Endothelial cell (in vitro differentiated cells): ENCODE data around the gene ATR. TPM values are rescaled to one million over a fixed set of nuclear protein-coding genes. Genes with fewer than 3 reads are reported as not detected.

Experiments
- DNase-seq: peaks from one replicate; pipeline ENCODE4 v3.0.0; 2021; ENCODE audit warnings: low spot score
- H3K27ac Mint-ChIP-seq: one replicate; pipeline ENCODE4 v1.8.0; 2021; ENCODE audit warnings: mixed read lengths, inconsistent platforms; ENCODE audit not compliant: unreplicated experiment
- H3K27me3 Mint-ChIP-seq: one replicate; pipeline ENCODE4 v1.8.0; 2021; ENCODE audit warnings: mild to moderate bottlenecking, moderate library complexity, mixed read lengths, inconsistent platforms; ENCODE audit not compliant: unreplicated experiment
- H3K36me3 Mint-ChIP-seq: one replicate; pipeline ENCODE4 v1.8.0; 2021; ENCODE audit warnings: mild to moderate bottlenecking, low read depth, mixed read lengths, inconsistent platforms; ENCODE audit not compliant: unreplicated experiment
- H3K4me1 Mint-ChIP-seq: one replicate; pipeline ENCODE4 v1.8.0; 2021; ENCODE audit warnings: mild to moderate bottlenecking, mixed read lengths, inconsistent platforms; ENCODE audit not compliant: unreplicated experiment
- H3K4me3 Mint-ChIP-seq: one replicate; pipeline ENCODE4 v1.8.0; 2021; ENCODE audit warnings: mild to moderate bottlenecking, mixed read lengths, inconsistent platforms; ENCODE audit not compliant: unreplicated experiment
- H3K9me3 Mint-ChIP-seq: one replicate; pipeline ENCODE4 v1.8.0; 2021; ENCODE audit warnings: mixed read lengths, inconsistent platforms; ENCODE audit not compliant: unreplicated experiment
- total RNA-seq: library from RNA; stranded (reverse); fragmentation: NEBNext Ultra II Directional; extraction: Animal tissue kit (Norgen Biotek cat#: 25700); gene quantifications from one replicate; pipeline ENCODE4 v1.2.1, GENCODE V29; 2021; ENCODE audit not compliant: unreplicated experiment
- TF ChIP-seq, protein P1 (sequence below): fragments of 200-600 bp; sonication (generic); IDR thresholded peaks from one replicate; pipeline ENCODE4 v1.5.0; 2021; ENCODE audit warnings: antibody characterized with exemption; ENCODE audit not compliant: unreplicated experiment

Gene ATR
- total RNA-seq, 1 donor from 2014 or later = 17.8 TPM

- H3K4me3 Mint-ChIP-seq = no peak overlapping the region
- no peak overlapping the region for H3K27ac Mint-ChIP-seq
- peaks cover 2% of the 10 kb centered on the region for H3K27me3 Mint-ChIP-seq
- H3K4me1 Mint-ChIP-seq = peaks cover 14% of the 10 kb centered on the region
- no peaks in the 10 kb centered on the region for H3K9me3 Mint-ChIP-seq
- H3K36me3 Mint-ChIP-seq = no peaks in the 10 kb centered on the region
- DNase-seq = no peak
- TF ChIP-seq, protein P1, sequence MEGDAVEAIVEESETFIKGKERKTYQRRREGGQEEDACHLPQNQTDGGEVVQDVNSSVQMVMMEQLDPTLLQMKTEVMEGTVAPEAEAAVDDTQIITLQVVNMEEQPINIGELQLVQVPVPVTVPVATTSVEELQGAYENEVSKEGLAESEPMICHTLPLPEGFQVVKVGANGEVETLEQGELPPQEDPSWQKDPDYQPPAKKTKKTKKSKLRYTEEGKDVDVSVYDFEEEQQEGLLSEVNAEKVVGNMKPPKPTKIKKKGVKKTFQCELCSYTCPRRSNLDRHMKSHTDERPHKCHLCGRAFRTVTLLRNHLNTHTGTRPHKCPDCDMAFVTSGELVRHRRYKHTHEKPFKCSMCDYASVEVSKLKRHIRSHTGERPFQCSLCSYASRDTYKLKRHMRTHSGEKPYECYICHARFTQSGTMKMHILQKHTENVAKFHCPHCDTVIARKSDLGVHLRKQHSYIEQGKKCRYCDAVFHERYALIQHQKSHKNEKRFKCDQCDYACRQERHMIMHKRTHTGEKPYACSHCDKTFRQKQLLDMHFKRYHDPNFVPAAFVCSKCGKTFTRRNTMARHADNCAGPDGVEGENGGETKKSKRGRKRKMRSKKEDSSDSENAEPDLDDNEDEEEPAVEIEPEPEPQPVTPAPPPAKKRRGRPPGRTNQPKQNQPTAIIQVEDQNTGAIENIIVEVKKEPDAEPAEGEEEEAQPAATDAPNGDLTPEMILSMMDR = no peak
Observed at GRCh38 chr3:142602619-142603385, 24.3 kb upstream of the ATR start.

DNA sequence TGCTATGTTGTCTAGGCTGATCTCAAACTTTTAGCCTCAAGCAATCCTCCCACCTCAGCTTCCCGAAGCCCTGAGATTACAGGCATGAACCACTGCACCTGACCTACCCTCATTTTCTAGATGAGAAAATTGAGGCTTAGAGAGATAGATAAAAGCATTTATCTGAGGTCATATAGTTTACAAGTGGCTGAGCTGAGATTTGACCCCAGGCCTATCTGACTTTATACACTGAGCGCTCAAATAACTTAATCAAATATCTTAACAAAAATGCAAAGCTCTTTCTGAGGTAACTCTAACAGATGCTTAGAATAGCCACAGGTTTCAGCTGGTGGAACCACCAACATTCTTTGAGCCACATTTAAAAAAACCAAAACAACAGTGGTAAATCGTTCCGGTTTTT, 23.2 kb upstream of the ATR start:
- Mint-ChIP-seq H3K4me1 (peaks cover 18% of the 10 kb centered on the region), H3K36me3 (no peaks in the 10 kb centered on the region), H3K27me3 (peaks cover 2% of the 10 kb centered on the region), H3K4me3 (no peak overlapping the region), H3K9me3 (no peaks in the 10 kb centered on the region), H3K27ac (no peak overlapping the region)
- DNase-seq = no peak
- TF ChIP-seq, protein P1 = no peak

DNA sequence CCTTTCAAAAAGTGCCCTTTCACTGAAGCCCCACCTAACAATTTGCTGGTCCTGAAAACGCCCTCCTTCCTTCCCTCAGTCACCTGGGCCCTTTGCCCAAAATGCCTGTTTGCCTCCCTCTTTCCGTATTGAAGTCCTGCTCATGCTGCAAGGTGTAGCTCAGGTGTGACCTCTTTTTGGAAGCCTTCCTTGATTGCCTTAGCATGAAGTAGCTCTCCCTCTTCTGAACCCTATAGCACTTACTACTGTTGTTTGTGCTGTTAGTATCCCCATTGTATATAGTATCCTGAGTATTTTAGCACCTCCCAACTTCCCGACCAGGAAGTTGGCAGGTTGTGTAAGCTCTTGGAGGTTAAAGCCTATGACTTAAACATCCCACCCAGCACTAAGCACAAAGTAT, 19.4 kb upstream of the ATR start:
- no peak overlapping the region for H3K27ac Mint-ChIP-seq
- DNase-seq = no peak
- H3K4me1 Mint-ChIP-seq = peaks cover 9% of the 10 kb centered on the region
- H3K4me3 Mint-ChIP-seq = no peak overlapping the region
- TF ChIP-seq, protein P1 = no peak
- H3K36me3 Mint-ChIP-seq = no peaks in the 10 kb centered on the region
- no peaks in the 10 kb centered on the region for H3K9me3 Mint-ChIP-seq
- peaks cover 2% of the 10 kb centered on the region for H3K27me3 Mint-ChIP-seq

GRCh38 chr3:142596726-142597088, 18.2 kb upstream of the ATR start:
- Mint-ChIP-seq H3K27ac (no peak overlapping the region), H3K9me3 (no peaks in the 10 kb centered on the region), H3K27me3 (peaks cover 2% of the 10 kb centered on the region), H3K4me1 (peaks cover 9% of the 10 kb centered on the region), H3K36me3 (no peaks in the 10 kb centered on the region), H3K4me3 (peak overlapping the region; percentile 97)
- TF ChIP-seq, protein P1 = no peak
- no peak for DNase-seq

DNA sequence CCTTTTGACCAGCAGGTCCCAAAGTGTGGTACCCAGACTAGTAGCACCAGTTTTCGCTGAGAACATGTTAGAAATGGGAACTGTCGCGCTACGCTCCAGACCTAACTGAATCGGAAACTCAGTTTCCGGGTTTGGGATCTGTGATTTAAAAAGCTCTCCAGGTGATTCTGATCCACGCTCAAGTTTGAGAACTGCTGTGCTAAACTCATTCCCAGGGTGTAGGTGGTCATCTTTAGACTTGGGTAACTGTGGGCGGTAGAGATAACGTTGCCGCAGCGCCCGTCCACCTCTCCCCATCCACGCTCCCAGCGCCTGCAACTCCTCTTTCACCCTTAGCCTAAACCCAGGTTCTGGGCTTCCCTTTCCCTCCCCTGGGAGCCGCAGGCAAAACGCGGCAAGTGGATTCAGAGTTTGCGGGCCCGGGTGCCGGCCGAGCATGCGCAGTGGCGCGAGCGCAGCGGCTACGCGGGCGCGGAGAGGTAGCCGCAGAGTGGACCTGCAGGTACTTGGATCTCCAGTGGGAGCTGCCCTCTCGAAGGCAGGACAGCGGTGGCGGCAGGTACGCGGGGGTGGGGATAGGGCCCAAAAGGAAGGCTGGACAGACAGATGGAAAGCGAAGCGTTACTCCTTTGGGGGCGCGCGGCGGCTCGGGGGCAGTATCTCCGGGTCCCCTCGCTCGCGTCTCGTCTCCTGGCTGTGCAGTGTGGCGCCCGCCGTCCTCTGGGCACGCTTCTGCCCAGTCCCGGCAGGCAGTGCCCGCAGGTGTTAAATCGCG, 17.6 kb upstream of the ATR start, which contains the start of gene PLS1:
PLS1 (plus strand) TSS at position 443 of the 775 bp plus-strand sequence. CDS start 67,845 bp downstream, outside the sequence.
- peak; percentile 97 for DNase-seq
- Mint-ChIP-seq H3K27ac (peak within 1 kb of the TSS; percentile 98), H3K36me3 (no peaks in the 10 kb centered on the region), H3K4me3 (peak within 1 kb of the TSS; percentile 97), H3K27me3 (peaks cover 2% of the 10 kb centered on the region), H3K4me1 (peaks cover 9% of the 10 kb centered on the region), H3K9me3 (no peaks in the 10 kb centered on the region)
- TF ChIP-seq, protein P1 = no peak
